ENCODE data around the gene WHRN.

DNA sequence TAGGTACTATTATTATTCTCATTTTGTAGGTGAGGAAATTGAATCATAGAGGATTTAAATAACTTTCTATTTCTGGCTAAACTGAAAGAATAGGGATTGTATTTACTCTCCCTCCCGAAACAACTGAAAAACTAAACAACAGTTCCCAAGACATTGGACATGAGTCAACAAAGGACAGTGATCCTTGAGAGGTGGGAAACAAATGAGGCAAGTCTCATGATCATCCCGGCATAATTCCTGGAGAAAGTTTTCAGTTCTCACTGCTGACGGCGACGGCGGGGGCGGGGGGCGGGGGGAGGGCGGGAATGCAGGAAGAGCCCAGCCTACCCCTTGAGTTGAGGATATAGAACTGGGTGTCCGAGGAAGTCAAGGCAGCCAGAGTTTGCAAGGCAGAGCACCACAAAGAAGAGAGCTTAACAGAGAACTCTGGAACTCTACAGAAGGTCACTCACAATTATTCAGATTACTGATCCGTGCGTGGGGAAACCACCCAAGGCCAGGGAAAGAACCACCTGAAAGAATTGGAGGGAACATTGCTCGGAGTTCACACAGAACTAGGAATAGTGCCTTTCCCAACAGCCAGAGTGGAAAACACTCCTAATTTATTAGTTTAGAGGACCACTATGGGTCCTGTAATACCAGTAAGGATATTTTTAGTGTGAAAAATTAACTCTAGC is 27.4 kb upstream of the WHRN start:
- TF ChIP-seq, protein P1, sequence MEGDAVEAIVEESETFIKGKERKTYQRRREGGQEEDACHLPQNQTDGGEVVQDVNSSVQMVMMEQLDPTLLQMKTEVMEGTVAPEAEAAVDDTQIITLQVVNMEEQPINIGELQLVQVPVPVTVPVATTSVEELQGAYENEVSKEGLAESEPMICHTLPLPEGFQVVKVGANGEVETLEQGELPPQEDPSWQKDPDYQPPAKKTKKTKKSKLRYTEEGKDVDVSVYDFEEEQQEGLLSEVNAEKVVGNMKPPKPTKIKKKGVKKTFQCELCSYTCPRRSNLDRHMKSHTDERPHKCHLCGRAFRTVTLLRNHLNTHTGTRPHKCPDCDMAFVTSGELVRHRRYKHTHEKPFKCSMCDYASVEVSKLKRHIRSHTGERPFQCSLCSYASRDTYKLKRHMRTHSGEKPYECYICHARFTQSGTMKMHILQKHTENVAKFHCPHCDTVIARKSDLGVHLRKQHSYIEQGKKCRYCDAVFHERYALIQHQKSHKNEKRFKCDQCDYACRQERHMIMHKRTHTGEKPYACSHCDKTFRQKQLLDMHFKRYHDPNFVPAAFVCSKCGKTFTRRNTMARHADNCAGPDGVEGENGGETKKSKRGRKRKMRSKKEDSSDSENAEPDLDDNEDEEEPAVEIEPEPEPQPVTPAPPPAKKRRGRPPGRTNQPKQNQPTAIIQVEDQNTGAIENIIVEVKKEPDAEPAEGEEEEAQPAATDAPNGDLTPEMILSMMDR (IDR thresholded peaks at IDR 0.05) = no peak
- no peak for TF ChIP-seq EZH2 (IDR thresholded peaks at IDR 0.05)
